OCI-LY1 (cell line): Measurements from ENCODE around the gene ZZZ3.
"Not testable (repeated sequence)": the region's sequence is repeated elsewhere in the genome, so short reads cannot be mapped to it uniquely, and the experiment has no call there.

Experiments used
- H2AFZ ChIP-seq: fragments of 200-600 bp; sonication (generic), shearing (Covaris generic); 2 replicates; pipeline ENCODE4 v1.6.0; 2014; ENCODE audit warnings: antibody characterized with exemption, mild to moderate bottlenecking, low read length
- H3F3A ChIP-seq: fragments of 200-600 bp; sonication (generic), shearing (Covaris generic); 2 replicates; pipeline ENCODE4 v1.6.0; 2014; ENCODE audit warnings: mild to moderate bottlenecking, antibody characterized with exemption, low read length, moderate library complexity; ENCODE audit not compliant: insufficient read depth
- H3K27ac ChIP-seq: fragments of 200-600 bp; sonication (generic); 2 replicates; pipeline ENCODE4 v1.5.1; 2014; ENCODE audit warnings: low read length, mixed run types, mild to moderate bottlenecking, low read depth; ENCODE audit not compliant: poor library complexity, severe bottlenecking
- H3K27me3 ChIP-seq: fragments of 200-600 bp; sonication (generic); 2 replicates; pipeline ENCODE4 v1.6.0; 2014; ENCODE audit warnings: antibody characterized with exemption, mild to moderate bottlenecking, low read length, moderate library complexity; ENCODE audit not compliant: insufficient read depth
- H3K36me3 ChIP-seq: fragments of 200-600 bp; sonication (generic); 2 replicates; pipeline ENCODE4 v1.6.1; 2014; ENCODE audit warnings: mild to moderate bottlenecking, antibody characterized with exemption, low read length, moderate library complexity, mixed read lengths; ENCODE audit not compliant: insufficient read depth
- H3K4me1 ChIP-seq: fragments of 200-600 bp; sonication (generic); 2 replicates; pipeline ENCODE4 v1.5.1; 2014; ENCODE audit warnings: mild to moderate bottlenecking, low read length, moderate library complexity; ENCODE audit not compliant: insufficient read depth, severe bottlenecking
- H3K4me2 ChIP-seq: fragments of 200-600 bp; sonication (generic), shearing (Covaris generic); 2 replicates; pipeline ENCODE4 v1.6.1; 2014; ENCODE audit warnings: low read length
- H3K4me3 ChIP-seq: fragments of 200-600 bp; sonication (generic); 2 replicates; pipeline ENCODE4 v1.5.1; 2014; ENCODE audit warnings: low read length, low read depth, mild to moderate bottlenecking, mixed read lengths; ENCODE audit not compliant: poor library complexity, severe bottlenecking
- H3K79me2 ChIP-seq: fragments of 200-600 bp; shearing (Covaris generic); 2 replicates; pipeline ENCODE4 v1.6.1; 2016; ENCODE audit warnings: mixed run types, low read length, mixed read lengths; ENCODE audit not compliant: insufficient read depth
- H3K9ac ChIP-seq: fragments of 200-600 bp; sonication (generic), shearing (Covaris generic); 2 replicates; pipeline ENCODE4 v1.6.1; 2014; ENCODE audit warnings: mild to moderate bottlenecking, low read length, mixed read lengths
- H3K9me2 ChIP-seq: fragments of 200-600 bp; sonication (generic), shearing (Covaris generic); 2 replicates; pipeline ENCODE4 v1.6.1; 2014; ENCODE audit warnings: low read depth, mild to moderate bottlenecking, low read length, mixed read lengths
- H3K9me3 ChIP-seq: fragments of 200-600 bp; shearing (Covaris generic); 2 replicates; pipeline ENCODE4 v1.6.1; 2014; ENCODE audit warnings: low read length, mixed read lengths
- H4K20me1 ChIP-seq: fragments of 200-600 bp; sonication (generic), shearing (Covaris generic); 2 replicates; pipeline ENCODE4 v1.6.0; 2016; ENCODE audit warnings: mild to moderate bottlenecking, low read length; ENCODE audit not compliant: insufficient read depth
- CTCF ChIP-seq: fragments of 200-600 bp; sonication (generic), shearing (Covaris generic); IDR thresholded peaks from 2 replicates; pipeline ENCODE4 v1.5.1; 2017; ENCODE audit warnings: mild to moderate bottlenecking, antibody characterized with exemption, low read length, moderate library complexity, mixed read lengths
- EZH2 ChIP-seq: fragments of 200-600 bp; sonication (generic), shearing (Covaris generic); IDR thresholded peaks from 2 replicates; pipeline ENCODE4 v1.8.0; 2017; ENCODE audit warnings: borderline replicate concordance, mixed run types, mild to moderate bottlenecking, antibody characterized with exemption, low read length, moderate library complexity, mixed read lengths

ZZZ3 gene

GRCh38 chr1:77652268-77652667 is 30.2 kb downstream of the ZZZ3 start:
- no peaks in the 10 kb centered on the region for H3K4me1 ChIP-seq
- H3K27me3 ChIP-seq: no peaks in the 10 kb centered on the region
- H3K9ac ChIP-seq: no peak overlapping the region
- peaks cover 85% of the 10 kb centered on the region for H3K79me2 ChIP-seq
- no peak for TF ChIP-seq EZH2
- TF ChIP-seq CTCF: no peak
- H3K36me3 ChIP-seq: peaks cover 40% of the 10 kb centered on the region
- no peak overlapping the region for H2AFZ ChIP-seq
- no peaks in the 10 kb centered on the region for H3F3A ChIP-seq
- H3K4me2 ChIP-seq: no peak overlapping the region
- no peak overlapping the region for H3K4me3 ChIP-seq
- no peaks in the 10 kb centered on the region for H4K20me1 ChIP-seq
- peaks cover 21% of the 10 kb centered on the region; the same call in 1 of the 2 replicates for H3K9me3 ChIP-seq
- H3K9me2 ChIP-seq: no peaks in the 10 kb centered on the region
- H3K27ac ChIP-seq: no peak overlapping the region

GRCh38 chr1:77649127-77649526 is 33.3 kb downstream of the ZZZ3 start:
- no peaks in the 10 kb centered on the region for H3K27me3 ChIP-seq
- H3K27ac ChIP-seq: no peak overlapping the region
- H3K4me2 ChIP-seq: no peak overlapping the region
- peaks cover 21% of the 10 kb centered on the region; the same call in 1 of the 2 replicates for H3K9me3 ChIP-seq
- no peak overlapping the region for H2AFZ ChIP-seq
- H3K9me2 ChIP-seq: no peaks in the 10 kb centered on the region
- H3F3A ChIP-seq: no peaks in the 10 kb centered on the region
- H4K20me1 ChIP-seq: no peaks in the 10 kb centered on the region
- no peaks in the 10 kb centered on the region for H3K4me1 ChIP-seq
- no peak overlapping the region for H3K4me3 ChIP-seq
- no peak overlapping the region for H3K9ac ChIP-seq
- H3K79me2 ChIP-seq: peaks cover 81% of the 10 kb centered on the region
- H3K36me3 ChIP-seq: peaks cover 56% of the 10 kb centered on the region
- TF ChIP-seq CTCF (no peak), EZH2 (no peak)

GRCh38 chr1:77646224-77646623 is 36.2 kb downstream of the ZZZ3 start:
- not testable (repeated sequence) for H3K4me1 ChIP-seq

GRCh38 chr1:77643456-77643855 is 39.0 kb downstream of the ZZZ3 start:
- Histone ChIP-seq H3K27me3 (no peaks in the 10 kb centered on the region), H2AFZ (no peak overlapping the region), H3K4me2 (no peak overlapping the region), H4K20me1 (peaks cover 3% of the 10 kb centered on the region; the same call in 1 of the 2 replicates), H3K9me2 (no peaks in the 10 kb centered on the region), H3F3A (no peaks in the 10 kb centered on the region), H3K9ac (no peak overlapping the region), H3K27ac (no peak overlapping the region), H3K79me2 (peaks cover 47% of the 10 kb centered on the region), H3K4me1 (no peaks in the 10 kb centered on the region), H3K36me3 (peaks cover 38% of the 10 kb centered on the region), H3K9me3 (no peaks in the 10 kb centered on the region), H3K4me3 (no peak overlapping the region)
- no peak for TF ChIP-seq CTCF
- no peak for TF ChIP-seq EZH2

More at GRCh38 chr1:77646224-77646623, 36.2 kb downstream of the ZZZ3 start:
- not testable (repeated sequence) for H4K20me1 ChIP-seq, H3K4me2 ChIP-seq, H3K27ac ChIP-seq, H3F3A ChIP-seq, H3K9me2 ChIP-seq, H3K9ac ChIP-seq, H3K27me3 ChIP-seq, H3K4me3 ChIP-seq, H2AFZ ChIP-seq
- Histone ChIP-seq H3K9me3 (peaks cover 21% of the 10 kb centered on the region; the same call in 1 of the 2 replicates), H3K79me2 (peaks cover 73% of the 10 kb centered on the region), H3K36me3 (peaks cover 49% of the 10 kb centered on the region)
